OCI-LY7 (cell line): Measurements from ENCODE around the gene SRD5A2.

Experiments used
- CTCF ChIP-seq: fragments of 200-600 bp; sonication (generic); conservative IDR thresholded peaks from 2 replicates; pipeline ENCODE4 v1.5.1; 2014; ENCODE audit warnings: mild to moderate bottlenecking, antibody characterized with exemption, low read length, moderate library complexity, mixed read lengths
- EZH2phosphoT487 ChIP-seq: fragments of 200-600 bp; sonication (generic); IDR thresholded peaks from 2 replicates; pipeline ENCODE4 v1.6.1; 2018; ENCODE audit warnings: low read depth, borderline replicate concordance, mild to moderate bottlenecking, mixed run types, antibody characterized with exemption, low read length, moderate library complexity, mixed read lengths

GRCh38 chr2:31586230-31586629 is 5.5 kb upstream of the SRD5A2 start:
- TF ChIP-seq CTCF (no peak), EZH2phosphoT487 (no peak)
